Neuronal stem cell (in vitro differentiated cells): ENCODE results near the gene PHKB.

Source experiments
- DNase-seq: peaks from one replicate; pipeline ENCODE4 v3.0.0-alpha.2; 2013; ENCODE audit warnings: low spot score
- H2AFZ ChIP-seq: one replicate; pipeline ENCODE4 v1.6.1; 2013; ENCODE audit warnings: mild to moderate bottlenecking, low read length, inconsistent platforms
- H2AK5ac ChIP-seq: 2 replicates; pipeline ENCODE4 v1.6.1; 2013; ENCODE audit warnings: low read depth, mild to moderate bottlenecking, inconsistent platforms, low read length, moderate library complexity, mixed read lengths
- H2BK120ac ChIP-seq: 2 replicates; pipeline ENCODE4 v1.6.1; 2013; ENCODE audit warnings: low read depth, mild to moderate bottlenecking, inconsistent platforms, low read length, moderate library complexity, mixed read lengths
- H2BK12ac ChIP-seq: one replicate; pipeline ENCODE4 v1.6.1; 2013; ENCODE audit warnings: low read length, inconsistent platforms
- H2BK15ac ChIP-seq: 2 replicates; pipeline ENCODE4 v1.6.1; 2013; ENCODE audit warnings: mild to moderate bottlenecking, low read length, inconsistent platforms, mixed read lengths
- H2BK5ac ChIP-seq: one replicate; pipeline ENCODE4 v1.6.1; 2013; ENCODE audit warnings: inconsistent platforms, mild to moderate bottlenecking, low read length, moderate library complexity
- H3K14ac ChIP-seq: one replicate; pipeline ENCODE4 v1.6.1; 2013; ENCODE audit warnings: low read length, inconsistent platforms
- H3K18ac ChIP-seq: 2 replicates; pipeline ENCODE4 v1.6.1; 2013; ENCODE audit warnings: low read length, inconsistent platforms
- H3K23ac ChIP-seq: 2 replicates; pipeline ENCODE4 v1.6.1; 2013; ENCODE audit warnings: low read depth, mild to moderate bottlenecking, mixed read lengths, low read length, inconsistent platforms; ENCODE audit not compliant: poor library complexity
- H3K27ac ChIP-seq: replicated peaks from 3 replicates; pipeline ENCODE4 v1.5.1; 2013; ENCODE audit warnings: low read length, inconsistent platforms
- H3K27me3 ChIP-seq, 3 experiments: 2 replicates each; pipeline ENCODE4 v1.6.1; 2013; ENCODE audit warnings: low read length in 3 of 3, mild to moderate bottlenecking in 2 of 3, inconsistent platforms in 1 of 3, low read depth in 1 of 3, mixed read lengths in 1 of 3, moderate library complexity in 1 of 3; ENCODE audit not compliant: control insufficient read depth in 3 of 3, insufficient read depth in 3 of 3
- H3K36me3 ChIP-seq, 2 donors: replicated peaks in 1 of 2; 2 replicates each; pipeline ENCODE4 v1.6.1; 2013; ENCODE audit warnings: low read length in 2 of 2; ENCODE audit not compliant: control insufficient read depth in 2 of 2, insufficient read depth in 2 of 2
- H3K4ac ChIP-seq: 2 replicates; pipeline ENCODE4 v1.6.1; 2013; ENCODE audit warnings: inconsistent platforms, mild to moderate bottlenecking, low read length, moderate library complexity
- H3K4me1 ChIP-seq, 2 donors: 1 replicate in 1 of 2; 2 replicates in 1 of 2; pipeline ENCODE4 v1.6.1; 2013; ENCODE audit warnings: low read length in 2 of 2, low read depth in 1 of 2; ENCODE audit not compliant: control insufficient read depth in 2 of 2, insufficient read depth in 1 of 2
- H3K4me2 ChIP-seq: one replicate; pipeline ENCODE4 v1.6.1; 2013; ENCODE audit warnings: mild to moderate bottlenecking, low read length, inconsistent platforms; ENCODE audit not compliant: insufficient read depth, poor library complexity, severe bottlenecking
- H3K4me3 ChIP-seq, 2 donors: 2 replicates each; pipeline ENCODE4 v1.5.1; 2013; ENCODE audit warnings: low read length in 2 of 2, mild to moderate bottlenecking in 2 of 2, inconsistent platforms in 1 of 2, moderate library complexity in 1 of 2
- H3K79me1 ChIP-seq: one replicate; pipeline ENCODE4 v1.6.1; 2013; ENCODE audit warnings: low read depth, mild to moderate bottlenecking, inconsistent platforms, low read length, moderate library complexity
- H3K9ac ChIP-seq: one replicate; pipeline ENCODE4 v1.6.1; 2013; ENCODE audit warnings: mild to moderate bottlenecking, low read depth, low read length, inconsistent platforms; ENCODE audit not compliant: poor library complexity
- H3K9me3 ChIP-seq, 2 donors: replicated peaks in 1 of 2; 2 replicates each; pipeline versions ENCODE3 to v1.6.1; 2013; ENCODE audit warnings: low read length in 2 of 2, mild to moderate bottlenecking in 2 of 2, inconsistent platforms in 1 of 2, low read depth in 1 of 2, mixed read lengths in 1 of 2, moderate library complexity in 1 of 2; ENCODE audit not compliant: control insufficient read depth in 2 of 2, insufficient read depth in 1 of 2
- H4K8ac ChIP-seq: one replicate; pipeline ENCODE4 v1.6.1; 2013; ENCODE audit warnings: low read depth, mild to moderate bottlenecking, inconsistent platforms, low read length, moderate library complexity
- H4K91ac ChIP-seq: one replicate; pipeline ENCODE4 v1.6.1; 2013; ENCODE audit warnings: low read length, low read depth, mild to moderate bottlenecking, inconsistent platforms; ENCODE audit not compliant: poor library complexity
- WGBS, 2 donors: extraction: QIAGEN DNeasy Blood & Tissue Kit; methylation state at CpG; one replicate each; pipeline ENCODE4 v1.1.7; 2013; ENCODE audit warnings: missing lambda C conversion rate in 2 of 2, mixed read lengths in 1 of 2; ENCODE audit not compliant: insufficient read length in 2 of 2, insufficient replicate concordance in 1 of 2; ENCODE audit errors: extremely low coverage in 2 of 2; 5-methylcytosine and 5-hydroxymethylcytosine counted together

PHKB gene

GRCh38 chr16:47458331-47458730, 2.8 kb upstream of the PHKB start:
- Histone ChIP-seq H2BK15ac (no peak overlapping the region), H3K4me2 (no peak overlapping the region), H3K27me3 (no peaks in the 10 kb centered on the region), H3K18ac (no peak overlapping the region), H2AFZ (no peak overlapping the region), H4K8ac (no peak overlapping the region), H3K4ac (no peak overlapping the region), H3K27ac (no peak overlapping the region), H3K4me1 (peaks cover 5 to 6% of the 10 kb centered on the region in 2 donors), H2BK5ac (no peak overlapping the region), H2BK120ac (no peak overlapping the region), H3K23ac (no peak overlapping the region), H3K14ac (no peak overlapping the region), H2AK5ac (no peak overlapping the region), H3K9ac (no peak overlapping the region), H3K9me3 (no peaks in the 10 kb centered on the region), H3K4me3 (no peak overlapping the region), H3K36me3 (peaks cover 2 to 51% of the 10 kb centered on the region in 2 donors), H4K91ac (no peak overlapping the region), H2BK12ac (no peak overlapping the region), H3K79me1 (peaks cover 6% of the 10 kb centered on the region)
- WGBS, 2 donors, result no CpG with 5 or more reads among the region's 2 CpGs
- no peak for DNase-seq

GRCh38 chr16:47459603-47460002, 1.5 kb upstream of the PHKB start:
- Histone ChIP-seq H3K9me3 (no peaks in the 10 kb centered on the region), H3K4me3 (peak overlapping the region in 1 of 2 donors; percentile 77), H3K27me3 (no peaks in the 10 kb centered on the region), H2AFZ (no peak overlapping the region), H3K18ac (no peak overlapping the region), H2BK15ac (no peak overlapping the region), H3K27ac (no peak overlapping the region), H3K4me2 (peak overlapping the region; percentile 20), H3K14ac (no peak overlapping the region), H2BK12ac (no peak overlapping the region), H3K79me1 (peaks cover 6% of the 10 kb centered on the region), H3K9ac (no peak overlapping the region), H3K23ac (no peak overlapping the region), H2BK120ac (no peak overlapping the region), H3K36me3 (peaks cover 0 to 40% of the 10 kb centered on the region in 2 donors), H3K4me1 (peaks cover 9 to 16% of the 10 kb centered on the region in 2 donors), H3K4ac (no peak overlapping the region), H2AK5ac (no peak overlapping the region), H4K8ac (no peak overlapping the region), H4K91ac (no peak overlapping the region), H2BK5ac (no peak overlapping the region)
- DNase-seq, result no peak
- no CpG with 5 or more reads among the region's 1 CpG for WGBS, 2 donors

GRCh38 chr16:47460359-47460710, 796 bp upstream of the PHKB start:
- H3K4me1 ChIP-seq, result peaks cover 9 to 18% of the 10 kb centered on the region in 2 donors
- no peak overlapping the region for H3K23ac ChIP-seq
- H3K27me3 ChIP-seq, result no peaks in the 10 kb centered on the region
- peaks cover 0 to 33% of the 10 kb centered on the region in 2 donors for H3K36me3 ChIP-seq
- whole genome bisulfite sequencing, 2 donors, result no CpG with 5 or more reads among the region's 4 CpGs
- H2BK120ac ChIP-seq, result peak overlapping the region; percentile 29
- peak overlapping the region; percentile 71 for H3K9ac ChIP-seq
- DNase-seq, result no peak
- peak overlapping the region; percentile 94 for H2BK5ac ChIP-seq
- no peak overlapping the region for H3K18ac ChIP-seq
- H2AK5ac ChIP-seq, result no peak overlapping the region
- H3K14ac ChIP-seq, result no peak overlapping the region
- no peak overlapping the region for H3K4ac ChIP-seq
- H3K4me2 ChIP-seq, result peak overlapping the region; percentile 73
- H3K9me3 ChIP-seq, result no peaks in the 10 kb centered on the region
- H2BK12ac ChIP-seq, result no peak overlapping the region
- no peak overlapping the region for H2BK15ac ChIP-seq
- H3K4me3 ChIP-seq, result peak overlapping the region; percentile 77 to 97
- H4K8ac ChIP-seq, result no peak overlapping the region
- peak overlapping the region; percentile 96 for H2AFZ ChIP-seq
- H3K27ac ChIP-seq, result peak overlapping the region; percentile 100
- no peak overlapping the region for H4K91ac ChIP-seq
- peaks cover 6% of the 10 kb centered on the region for H3K79me1 ChIP-seq

GRCh38 chr16:47461598-47462266, 601 bp downstream of the PHKB start:
- H4K91ac ChIP-seq, result no peak overlapping the region
- H3K23ac ChIP-seq, result peak overlapping the region; percentile 98
- no peak overlapping the region for H3K14ac ChIP-seq
- peak overlapping the region; percentile 77 to 97 for H3K4me3 ChIP-seq
- no peak overlapping the region for H2BK120ac ChIP-seq
- no peaks in the 10 kb centered on the region for H3K27me3 ChIP-seq
- H3K27ac ChIP-seq, result peak overlapping the region; percentile 100
- H2BK5ac ChIP-seq, result peak overlapping the region; percentile 94
- H3K4me2 ChIP-seq, result peak overlapping the region; percentile 71
- H2BK15ac ChIP-seq, result no peak overlapping the region
- H4K8ac ChIP-seq, result no peak overlapping the region
- H3K36me3 ChIP-seq, result peaks cover 0 to 22% of the 10 kb centered on the region in 2 donors
- H2BK12ac ChIP-seq, result no peak overlapping the region
- DNase-seq, result no peak
- H2AFZ ChIP-seq, result peak overlapping the region; percentile 96
- H3K18ac ChIP-seq, result peak overlapping the region; percentile 98
- peak overlapping the region; percentile 83 for H3K9ac ChIP-seq
- no peaks in the 10 kb centered on the region for H3K9me3 ChIP-seq
- H2AK5ac ChIP-seq, result no peak overlapping the region
- WGBS, 2 donors, result no CpG with 5 or more reads among the region's 17 CpGs
- peak overlapping the region; percentile 48 for H3K4ac ChIP-seq
- H3K4me1 ChIP-seq, result peaks cover 9 to 18% of the 10 kb centered on the region in 2 donors
- peaks cover 6% of the 10 kb centered on the region for H3K79me1 ChIP-seq
